RCC 7860 (cell line): ENCODE results near the gene KCNG2.

Source experiments
- DNase-seq: peaks from one replicate; pipeline ENCODE4 v3.0.0-alpha.2; 2015; ENCODE audit warnings: low spot score
- FAIRE-seq: peaks from 2 replicates; lab custom pipeline; 2012; peaks lifted over from hg19 to GRCh38; lab: Jason Lieb, UNC

Gene KCNG2

DNA sequence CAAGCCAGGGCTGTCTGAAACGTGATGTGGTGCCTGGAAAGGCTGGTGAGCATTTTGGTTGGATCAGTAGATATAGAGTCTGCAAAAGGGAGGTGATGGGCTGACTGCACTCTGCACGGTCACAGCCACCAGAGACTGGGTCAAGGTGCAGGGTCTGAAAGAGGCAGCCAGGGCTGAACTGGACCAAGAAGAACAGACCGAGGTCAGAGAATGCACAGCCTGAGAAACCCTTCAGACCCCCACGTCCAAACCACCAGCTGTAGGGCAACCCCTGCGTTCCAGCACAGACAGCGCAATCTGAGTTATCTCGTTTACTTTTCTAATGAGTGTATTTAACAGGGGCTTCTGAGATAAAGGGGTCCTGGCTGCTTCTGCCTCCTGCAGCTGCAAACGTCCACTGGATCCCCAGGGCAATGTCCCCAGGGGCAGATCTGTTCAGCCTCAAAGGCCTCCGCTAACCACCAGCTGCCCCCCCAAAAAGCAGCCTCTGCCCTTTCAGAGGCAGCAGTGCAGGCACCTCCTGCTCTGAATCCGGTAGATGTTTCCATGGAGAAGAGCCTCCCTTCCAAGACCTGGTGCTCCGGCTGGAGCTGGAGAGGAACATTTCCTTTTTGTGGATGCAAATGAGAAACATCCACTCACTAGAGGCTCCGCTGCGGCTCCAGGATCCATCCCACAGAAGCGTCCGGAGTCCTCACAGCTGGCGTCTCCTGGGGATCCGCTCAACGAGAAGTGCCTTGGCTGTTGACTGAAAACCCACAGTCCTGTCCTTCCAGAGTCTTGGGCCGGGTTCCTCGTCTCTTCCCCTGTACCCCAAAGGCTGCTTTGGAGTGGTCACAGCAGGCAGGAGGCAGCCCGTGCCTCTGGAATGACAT is 970 bp upstream of the KCNG2 start:
- no peak for FAIRE-seq
- DNase-seq = no peak

DNA sequence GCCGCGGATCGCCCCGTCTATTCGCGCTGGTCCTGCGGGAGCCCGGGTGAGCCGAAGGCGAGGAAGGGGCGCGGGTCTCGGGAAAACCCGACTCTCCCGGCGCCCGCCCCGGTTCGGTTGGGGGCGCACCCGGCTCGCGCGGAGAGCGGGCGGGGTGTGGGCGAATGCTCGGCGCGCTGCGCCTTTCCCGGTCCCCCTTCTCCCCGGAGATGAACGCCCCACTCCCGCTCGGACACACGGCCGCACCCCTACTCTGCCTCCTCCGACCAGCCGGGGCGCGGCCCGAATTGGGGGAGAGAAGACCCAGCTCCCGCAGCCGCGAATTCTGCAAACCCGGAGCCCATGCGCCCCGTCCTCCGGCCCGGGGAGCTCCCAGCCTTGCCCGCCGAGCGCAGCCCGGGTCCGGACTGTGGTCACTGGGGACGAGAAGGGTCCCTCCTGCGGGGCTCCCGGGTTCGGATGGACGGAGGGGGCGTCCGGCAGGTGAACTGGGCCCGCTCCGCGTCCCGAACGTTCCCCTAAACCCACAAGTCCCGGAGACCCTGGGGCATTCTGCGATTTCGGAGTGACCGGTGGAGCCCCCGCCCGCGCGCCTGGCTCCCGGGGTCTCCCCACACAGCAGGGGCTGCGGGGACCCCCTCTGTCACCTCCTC is 734 bp downstream of the KCNG2 start:
- DNase-seq (no peak), FAIRE-seq (no peak)

DNA sequence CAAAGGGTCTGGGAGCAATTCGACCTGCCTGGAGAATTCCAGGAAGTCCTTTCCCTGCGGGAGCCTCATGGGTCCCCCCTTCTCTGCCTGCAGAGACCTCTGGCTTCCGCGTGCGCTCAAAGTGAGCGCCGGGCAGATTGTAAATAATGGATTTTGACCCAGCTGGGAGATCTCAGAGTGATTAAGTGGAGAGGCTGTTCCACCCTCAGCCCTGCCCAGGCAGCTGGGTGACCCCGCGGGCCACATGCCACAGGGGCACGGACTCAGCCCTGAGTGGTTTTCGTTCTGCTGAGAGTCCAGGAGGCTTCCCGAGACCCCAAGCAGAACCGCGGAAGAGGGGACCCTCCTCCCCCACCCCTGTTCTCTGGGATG is 1.2 kb downstream of the KCNG2 start:
- FAIRE-seq = no peak
- no peak for DNase-seq

DNA sequence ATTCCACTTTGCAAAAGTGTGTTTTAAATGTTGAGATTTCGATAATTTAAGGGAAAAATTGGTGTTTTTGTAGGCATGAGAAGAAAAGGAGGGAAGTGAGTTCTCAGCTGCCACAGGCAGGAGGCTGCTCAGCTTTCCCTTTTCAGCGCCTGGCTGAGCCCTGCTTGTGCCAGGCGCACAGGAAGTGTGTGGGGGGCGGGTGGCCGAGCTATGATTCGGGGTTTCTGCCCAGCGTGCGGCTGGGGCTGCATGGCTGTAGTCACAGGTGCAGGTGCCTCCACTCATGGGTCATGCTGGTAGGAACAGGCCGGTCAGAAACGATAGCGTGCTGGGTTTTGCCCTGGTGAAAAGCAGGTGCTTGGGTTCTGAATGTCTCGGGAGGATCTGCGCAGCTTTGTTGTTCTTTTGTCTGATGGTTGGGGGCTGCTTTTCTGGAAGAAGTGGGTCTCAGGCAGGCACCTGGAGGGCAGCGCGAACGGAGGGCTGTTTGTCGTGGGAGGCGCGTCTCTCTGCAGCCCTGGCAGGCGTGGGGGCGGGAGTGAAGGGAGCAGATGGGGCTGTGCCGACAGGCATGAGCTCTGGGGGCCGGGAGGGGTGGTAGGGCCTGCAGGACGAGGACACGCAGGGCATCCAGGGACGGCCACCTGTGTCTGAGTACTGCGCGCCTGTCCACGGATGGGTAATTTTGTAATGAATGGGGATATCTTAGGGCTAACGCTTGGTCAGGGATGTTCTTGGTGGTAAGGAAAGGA is 2.1 kb downstream of the KCNG2 start:
- DNase-seq (no peak), FAIRE-seq (no peak)

GRCh38 chr18:79800371-79801180 is 2.8 kb downstream of the KCNG2 start:
- FAIRE-seq (no peak), DNase-seq (no peak)

DNA sequence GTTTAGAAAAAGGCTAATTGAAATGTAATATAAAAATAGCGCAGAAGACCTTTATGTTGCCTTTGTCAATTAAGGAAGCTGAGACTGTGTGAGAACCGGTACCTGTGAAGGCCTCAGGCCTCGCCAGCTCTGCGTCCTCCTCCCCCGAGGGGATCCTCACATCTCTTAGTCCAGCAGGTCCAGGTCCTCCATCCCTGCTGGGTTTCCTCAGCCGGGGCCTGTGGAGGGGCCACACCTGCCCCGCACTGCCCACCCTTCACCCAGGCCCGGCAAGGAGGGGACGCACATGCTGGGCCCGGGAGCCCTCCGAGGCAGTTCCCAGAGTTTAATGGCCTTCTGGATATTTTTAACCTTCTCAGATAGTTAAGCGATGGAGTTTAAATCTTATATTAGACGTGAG is 3.5 kb downstream of the KCNG2 start:
- DNase-seq (no peak), FAIRE-seq (no peak)

DNA sequence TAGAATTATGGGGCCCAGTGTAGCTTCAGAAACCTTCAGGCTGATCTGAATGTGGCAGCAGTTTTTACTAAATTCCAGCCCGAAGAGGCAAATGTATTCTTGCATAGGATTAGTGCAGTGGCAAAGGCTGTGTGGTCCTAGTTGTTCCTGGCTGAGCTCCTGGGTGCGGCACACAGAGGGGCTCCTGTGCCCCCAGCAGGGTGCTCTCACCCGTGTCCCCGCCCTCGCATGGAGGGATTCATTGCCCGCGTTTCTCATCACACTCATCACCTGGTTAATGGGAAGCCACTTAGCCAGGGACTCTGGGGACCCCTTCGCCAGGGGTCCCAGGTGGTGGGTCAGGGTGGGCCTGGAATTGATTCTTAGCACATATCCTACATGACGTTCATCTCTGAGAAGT is 3.9 kb downstream of the KCNG2 start:
- DNase-seq = no peak
- FAIRE-seq = no peak

GRCh38 chr18:79802298-79802697 is 4.6 kb downstream of the KCNG2 start:
- no peak for DNase-seq
- no peak for FAIRE-seq

DNA sequence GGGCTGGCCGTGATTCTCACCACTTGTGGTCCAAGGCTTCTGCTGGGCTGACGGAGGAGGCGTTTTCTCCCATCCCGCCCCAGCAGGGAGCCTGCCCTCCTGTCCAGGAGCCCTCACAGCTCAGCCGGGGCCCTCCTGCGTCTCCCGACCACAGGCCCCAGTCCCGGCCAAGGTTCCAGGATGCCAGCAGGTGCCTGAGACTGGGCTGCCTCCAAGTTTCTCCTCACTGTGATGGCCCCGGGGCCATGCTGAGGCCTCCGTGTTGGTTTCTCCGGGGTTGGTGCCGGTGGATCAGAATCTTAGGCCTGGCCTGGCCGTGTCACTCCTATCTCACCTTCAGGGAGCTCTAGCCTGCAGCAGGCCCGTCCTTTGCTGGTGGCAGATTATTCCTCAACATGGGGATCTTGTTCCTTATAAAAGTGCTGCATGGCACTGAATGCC is 5.9 kb downstream of the KCNG2 start:
- FAIRE-seq (no peak), DNase-seq (no peak)

DNA sequence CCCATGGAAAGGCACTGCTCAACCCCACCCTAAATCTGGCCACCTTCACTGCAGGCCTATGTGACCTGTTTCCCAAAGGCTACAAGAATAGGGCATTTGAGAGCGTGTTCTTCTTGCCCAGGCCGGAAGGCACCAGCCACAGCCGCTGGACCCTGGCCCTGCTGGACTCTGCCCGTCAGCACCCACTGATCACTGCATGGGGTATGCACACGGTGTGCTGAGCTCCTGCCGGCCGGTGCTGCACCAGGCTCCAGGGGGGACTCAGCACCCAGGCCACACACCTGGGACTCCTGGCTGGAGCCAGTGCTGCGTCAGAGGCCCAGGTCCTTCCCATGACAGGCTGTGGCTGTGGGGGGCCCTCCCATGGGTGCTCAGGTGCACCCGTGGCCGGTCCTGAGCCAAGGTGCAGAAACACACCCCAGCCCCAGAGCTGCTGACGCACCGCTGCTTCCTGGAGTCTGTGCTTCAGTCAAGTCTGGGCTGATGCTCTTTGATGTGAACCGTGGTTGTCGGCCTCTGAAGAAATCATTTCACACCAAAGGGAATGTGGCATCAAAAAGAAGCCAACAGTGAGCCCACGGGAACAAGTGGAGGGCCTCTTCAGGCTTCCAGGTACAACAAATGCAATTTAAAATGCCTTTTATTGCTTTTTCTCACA is 6.5 kb downstream of the KCNG2 start:
- DNase-seq = no peak
- FAIRE-seq = no peak

GRCh38 chr18:79805211-79805887 is 7.6 kb downstream of the KCNG2 start:
- no peak for FAIRE-seq
- no peak for DNase-seq

DNA sequence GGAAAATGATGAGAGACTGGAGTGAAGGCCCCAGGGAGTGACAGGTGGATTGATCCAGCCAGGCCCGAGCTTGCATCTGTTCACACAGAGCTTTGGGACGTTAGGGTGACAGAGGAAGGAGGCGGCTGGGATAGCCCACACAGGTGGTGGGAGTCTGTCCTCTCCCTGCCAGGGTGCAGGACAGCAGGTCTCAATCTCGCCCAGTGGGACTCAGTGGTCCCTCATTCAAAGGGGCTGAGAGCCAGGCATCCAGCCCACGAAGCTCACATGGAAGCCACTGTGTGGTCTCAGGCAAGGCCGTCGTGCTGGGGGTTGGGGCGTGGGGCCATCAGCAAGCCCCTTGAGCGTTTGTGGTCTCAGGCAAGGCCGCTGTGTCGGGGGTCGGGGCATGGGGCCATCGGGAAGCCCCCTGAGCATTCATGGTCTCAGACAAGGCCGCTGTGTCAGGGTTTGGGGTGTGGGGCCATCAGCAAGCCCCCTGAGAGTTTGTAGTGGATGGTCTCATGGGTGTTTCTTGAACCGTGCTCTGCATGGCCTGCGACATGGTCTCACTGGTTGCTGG is 8.3 kb downstream of the KCNG2 start:
- no peak for FAIRE-seq
- no peak for DNase-seq

- FAIRE-seq (no peak), DNase-seq (no peak)
These were observed 9.5 kb downstream of the KCNG2 start for GRCh38 chr18:79806976-79807841.

DNA sequence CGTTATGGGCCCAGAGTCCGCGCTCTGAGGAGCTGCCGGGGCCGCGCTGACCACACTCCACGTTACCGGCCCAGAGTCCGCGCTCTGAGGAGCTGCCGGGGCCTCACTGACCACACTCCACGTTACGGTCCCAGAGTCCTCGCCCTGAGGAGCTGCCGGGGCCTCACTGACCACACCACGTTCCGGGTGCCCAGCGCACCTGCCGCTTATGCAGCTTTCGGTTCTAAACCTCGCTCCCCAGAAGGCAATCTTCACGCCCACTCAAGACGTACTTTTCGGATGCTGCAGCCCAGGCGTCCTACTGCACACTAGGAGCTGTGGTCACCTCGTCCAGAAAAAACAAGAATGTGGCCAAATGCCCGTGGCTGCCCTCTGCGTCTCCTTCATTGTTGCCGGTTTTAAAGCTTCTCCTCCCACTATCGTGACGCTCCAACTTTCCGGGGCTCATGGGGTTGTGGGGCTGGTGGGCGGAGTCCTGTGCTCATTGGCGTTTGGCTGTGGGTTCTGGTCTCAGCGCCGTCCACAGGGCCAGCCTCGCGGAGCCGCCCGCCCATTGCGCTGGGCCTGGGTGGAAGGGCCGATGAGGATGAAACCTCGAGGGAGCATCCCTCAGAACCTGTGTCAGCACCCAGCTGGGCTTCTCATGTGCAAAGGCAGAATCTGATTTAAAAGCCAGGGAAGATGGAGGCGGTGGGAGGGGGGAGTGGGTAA is 11.9 kb downstream of the KCNG2 start:
- DNase-seq (no peak), FAIRE-seq (no peak)

DNA sequence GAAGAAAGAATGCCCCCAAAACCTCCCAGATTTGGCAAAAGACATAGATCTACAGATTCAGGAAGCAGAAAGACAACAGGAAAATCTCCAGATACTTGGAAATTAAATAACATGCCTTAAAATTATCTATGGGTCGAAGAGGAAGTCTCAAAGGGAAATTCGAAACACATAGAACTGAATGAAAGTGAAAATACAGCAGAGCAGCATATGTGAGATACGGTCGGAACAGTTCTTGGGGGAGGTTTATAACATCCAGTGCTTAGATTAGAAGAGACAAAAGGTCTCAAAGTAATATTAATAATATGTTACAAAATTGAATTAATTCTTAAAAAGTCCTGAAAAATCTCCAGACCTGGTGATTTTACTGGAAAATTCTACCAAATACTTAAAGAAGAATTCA is 14.3 kb downstream of the KCNG2 start:
- FAIRE-seq (no peak), DNase-seq (no peak)

- no peak for DNase-seq
- FAIRE-seq = no peak
These were observed 16.6 kb downstream of the KCNG2 start for GRCh38 chr18:79814373-79814772.

GRCh38 chr18:79815657-79816056 is 17.9 kb downstream of the KCNG2 start:
- FAIRE-seq (no peak), DNase-seq (no peak)

DNA sequence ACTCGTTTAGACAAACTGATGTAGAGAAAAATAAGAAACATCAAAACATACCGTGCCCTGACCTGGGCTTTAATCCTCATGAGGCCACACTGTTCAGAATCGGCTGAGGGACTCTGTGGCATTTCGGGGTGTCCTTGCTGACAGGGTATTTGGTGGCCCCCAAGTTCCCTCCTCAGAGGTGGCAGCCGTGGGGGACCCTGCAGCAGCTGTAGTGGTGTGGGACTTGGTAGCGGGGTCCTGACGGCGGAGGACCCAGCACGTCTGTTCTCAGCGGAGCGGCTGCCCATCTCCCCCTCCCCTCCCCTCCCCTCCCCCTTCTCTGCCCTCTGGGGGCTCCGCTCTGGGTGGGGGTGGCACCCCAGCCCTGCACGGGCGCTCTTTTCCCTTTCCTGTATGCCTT is 18.4 kb downstream of the KCNG2 start:
- no peak for FAIRE-seq

More for the DNA sequence above, 18.4 kb downstream of the KCNG2 start:
- DNase-seq = no peak
